ENCODE measurements around the gene BCAS3. TPM values are rescaled to one million over a fixed set of nuclear protein-coding genes. Genes with fewer than 3 reads are reported as not detected.

Gene BCAS3
- total RNA-seq, 2 experiments from 2014 or later, result 5.1 to 6.9 TPM

DNA sequence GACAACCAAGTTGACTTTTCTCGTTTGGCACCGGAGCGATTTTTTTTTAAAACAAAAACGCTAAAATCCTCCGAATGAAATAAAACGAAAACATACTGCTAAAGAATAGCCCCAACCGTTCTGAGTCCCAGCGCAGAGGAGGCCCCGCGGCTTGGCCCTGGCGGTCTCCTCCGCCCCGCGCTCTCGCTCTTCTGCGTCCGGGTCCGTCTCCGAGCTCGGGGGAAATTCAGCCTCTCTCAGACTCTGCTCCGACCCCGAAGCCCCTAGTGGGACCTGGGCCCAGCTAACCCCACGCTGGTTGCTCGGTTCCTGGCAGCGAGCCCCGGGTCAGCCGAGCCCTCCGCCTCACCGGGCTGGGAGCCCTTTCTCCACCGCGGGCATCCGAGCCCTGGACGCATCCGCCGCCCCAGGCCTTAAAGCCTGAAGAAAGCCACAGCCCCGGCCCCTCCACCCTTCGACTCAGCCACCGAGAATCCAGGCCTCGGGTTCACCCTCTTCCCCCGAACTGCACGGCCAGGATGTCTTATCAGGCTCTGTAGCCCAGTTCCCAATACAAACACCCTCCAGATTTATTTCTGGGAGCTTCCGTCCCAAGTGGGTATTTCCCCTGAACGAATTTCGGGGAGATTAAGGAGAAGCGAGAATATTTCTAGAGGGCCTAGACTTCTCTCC lies 723.2 kb downstream of the BCAS3 start:
- POLR2A ChIA-PET, result no interaction called here
- no peak overlapping the region for H3K27ac Mint-ChIP-seq
- ATAC-seq, result no peak

DNA sequence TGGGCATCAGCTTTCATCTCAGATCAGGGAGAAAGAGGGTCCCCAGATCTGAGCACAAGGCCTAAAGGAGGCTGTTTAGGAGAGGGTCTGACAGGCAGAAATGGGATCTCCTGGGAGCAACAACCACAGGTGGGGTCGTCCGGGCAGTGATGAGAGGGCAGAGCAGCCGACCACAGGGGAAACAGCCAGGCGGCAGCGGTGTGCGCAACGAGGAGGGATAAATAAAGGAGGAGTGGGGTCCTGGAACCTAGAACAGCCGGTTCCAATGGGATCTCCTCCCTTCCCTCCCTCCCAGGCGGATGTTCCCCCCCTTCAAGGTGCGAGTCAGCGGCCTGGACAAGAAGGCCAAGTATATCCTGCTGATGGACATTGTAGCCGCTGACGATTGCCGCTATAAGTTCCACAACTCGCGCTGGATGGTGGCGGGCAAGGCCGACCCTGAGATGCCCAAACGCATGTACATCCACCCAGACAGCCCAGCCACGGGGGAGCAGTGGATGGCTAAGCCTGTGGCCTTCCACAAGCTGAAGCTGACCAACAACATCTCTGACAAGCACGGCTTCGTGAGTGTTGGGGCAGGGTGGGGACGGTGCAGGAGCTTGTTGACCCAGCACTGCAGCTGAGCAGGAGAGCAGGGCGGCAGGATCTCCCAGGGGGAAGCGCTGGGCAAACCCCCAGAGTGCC lies 723.9 kb downstream of the BCAS3 start:
- H3K36me3 Mint-ChIP-seq (ENCODE audit: low read depth), result no peaks in the 10 kb centered on the region
- H3K4me1 Mint-ChIP-seq (ENCODE audit: low read depth), result peaks cover 33% of the 10 kb centered on the region
- POLR2A ChIA-PET, result no interaction called here
- H3K9me3 Mint-ChIP-seq, result no peaks in the 10 kb centered on the region
- no peak overlapping the region for H3K4me3 Mint-ChIP-seq
- CTCF ChIA-PET, result interaction anchor here (0.6 to 3.8 kb wide), 5 partner anchors 9 to 33 kb away, joined by 3 to 16 read pairs (median 3); no protein-coding TSS in a partner anchor
- TF ChIP-seq, protein P1, sequence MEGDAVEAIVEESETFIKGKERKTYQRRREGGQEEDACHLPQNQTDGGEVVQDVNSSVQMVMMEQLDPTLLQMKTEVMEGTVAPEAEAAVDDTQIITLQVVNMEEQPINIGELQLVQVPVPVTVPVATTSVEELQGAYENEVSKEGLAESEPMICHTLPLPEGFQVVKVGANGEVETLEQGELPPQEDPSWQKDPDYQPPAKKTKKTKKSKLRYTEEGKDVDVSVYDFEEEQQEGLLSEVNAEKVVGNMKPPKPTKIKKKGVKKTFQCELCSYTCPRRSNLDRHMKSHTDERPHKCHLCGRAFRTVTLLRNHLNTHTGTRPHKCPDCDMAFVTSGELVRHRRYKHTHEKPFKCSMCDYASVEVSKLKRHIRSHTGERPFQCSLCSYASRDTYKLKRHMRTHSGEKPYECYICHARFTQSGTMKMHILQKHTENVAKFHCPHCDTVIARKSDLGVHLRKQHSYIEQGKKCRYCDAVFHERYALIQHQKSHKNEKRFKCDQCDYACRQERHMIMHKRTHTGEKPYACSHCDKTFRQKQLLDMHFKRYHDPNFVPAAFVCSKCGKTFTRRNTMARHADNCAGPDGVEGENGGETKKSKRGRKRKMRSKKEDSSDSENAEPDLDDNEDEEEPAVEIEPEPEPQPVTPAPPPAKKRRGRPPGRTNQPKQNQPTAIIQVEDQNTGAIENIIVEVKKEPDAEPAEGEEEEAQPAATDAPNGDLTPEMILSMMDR (IDR thresholded peaks at IDR 0.05), result no peak
- no peak overlapping the region for H3K27ac Mint-ChIP-seq
- DNase-seq, result no peak
- no peak for ATAC-seq
- H3K27me3 Mint-ChIP-seq, result peaks cover 60% of the 10 kb centered on the region
- intact Hi-C loops (cut with micrococcal nuclease), result loop anchor here (5.0 kb wide), 1 partner anchor 51 kb away; the partner anchor contains the start of gene TBX4

More for the DNA sequence above, 723.2 kb downstream of the BCAS3 start:
- Mint-ChIP-seq H3K4me1 (ENCODE audit: low read depth) (peaks cover 33% of the 10 kb centered on the region), H3K36me3 (ENCODE audit: low read depth) (no peaks in the 10 kb centered on the region), H3K27me3 (peaks cover 55% of the 10 kb centered on the region), H3K4me3 (peak overlapping the region; percentile 32), H3K9me3 (no peaks in the 10 kb centered on the region)
- intact Hi-C loops (cut with micrococcal nuclease), result loop anchor here (5.0 kb wide), 1 partner anchor 51 kb away; the partner anchor contains the start of gene TBX4
- TF ChIP-seq, protein P1 (IDR thresholded peaks at IDR 0.05), result no peak
- CTCF ChIA-PET, result interaction anchor here (0.6 to 1.3 kb wide), 6 partner anchors 9 to 49 kb away, joined by 3 to 4 read pairs (median 3); no protein-coding TSS in a partner anchor
- DNase-seq, result no peak

DNA sequence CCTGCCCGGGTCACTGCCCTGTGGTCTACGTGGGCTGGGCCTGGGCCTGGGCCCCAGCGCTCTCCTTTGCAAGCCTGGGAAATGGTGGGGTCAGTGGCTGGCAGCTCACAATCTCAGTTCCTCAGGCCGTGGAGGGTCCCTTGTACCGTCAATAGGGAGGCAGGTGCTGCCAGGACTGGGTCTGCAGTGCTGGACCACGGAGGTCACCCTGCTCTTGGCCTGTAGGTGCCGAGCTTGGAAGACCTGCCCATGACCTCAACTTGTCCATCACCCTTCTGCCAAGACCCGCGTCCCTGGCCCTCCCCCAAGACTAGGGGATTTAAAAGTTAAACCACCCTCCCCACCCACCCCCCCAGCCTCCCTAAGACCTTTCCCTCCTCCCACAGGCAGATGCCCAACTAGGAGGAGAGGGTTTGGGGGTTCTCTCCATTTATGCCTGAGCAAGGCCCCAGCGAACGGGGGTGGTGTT lies 724.5 kb downstream of the BCAS3 start:
- CTCF ChIA-PET, result interaction anchor here (1.3 to 3.8 kb wide), 2 partner anchors 11 to 32 kb away, joined by 3 to 16 read pairs; no protein-coding TSS in a partner anchor
- H3K27ac Mint-ChIP-seq, result no peak overlapping the region
- ATAC-seq (no peak), DNase-seq (no peak)
- POLR2A ChIA-PET, result no interaction called here
- H3K4me3 Mint-ChIP-seq, result no peak overlapping the region
- no peaks in the 10 kb centered on the region for H3K9me3 Mint-ChIP-seq
- H3K4me1 Mint-ChIP-seq (ENCODE audit: low read depth), result peaks cover 33% of the 10 kb centered on the region
- TF ChIP-seq, protein P1 (IDR thresholded peaks at IDR 0.05), result no peak
- H3K27me3 Mint-ChIP-seq, result peaks cover 66% of the 10 kb centered on the region
- no peaks in the 10 kb centered on the region for H3K36me3 Mint-ChIP-seq (ENCODE audit: low read depth)
- intact Hi-C loops (cut with micrococcal nuclease), result loop anchor here (5.0 kb wide), 1 partner anchor 50 kb away; the partner anchor contains the start of gene TBX4

DNA sequence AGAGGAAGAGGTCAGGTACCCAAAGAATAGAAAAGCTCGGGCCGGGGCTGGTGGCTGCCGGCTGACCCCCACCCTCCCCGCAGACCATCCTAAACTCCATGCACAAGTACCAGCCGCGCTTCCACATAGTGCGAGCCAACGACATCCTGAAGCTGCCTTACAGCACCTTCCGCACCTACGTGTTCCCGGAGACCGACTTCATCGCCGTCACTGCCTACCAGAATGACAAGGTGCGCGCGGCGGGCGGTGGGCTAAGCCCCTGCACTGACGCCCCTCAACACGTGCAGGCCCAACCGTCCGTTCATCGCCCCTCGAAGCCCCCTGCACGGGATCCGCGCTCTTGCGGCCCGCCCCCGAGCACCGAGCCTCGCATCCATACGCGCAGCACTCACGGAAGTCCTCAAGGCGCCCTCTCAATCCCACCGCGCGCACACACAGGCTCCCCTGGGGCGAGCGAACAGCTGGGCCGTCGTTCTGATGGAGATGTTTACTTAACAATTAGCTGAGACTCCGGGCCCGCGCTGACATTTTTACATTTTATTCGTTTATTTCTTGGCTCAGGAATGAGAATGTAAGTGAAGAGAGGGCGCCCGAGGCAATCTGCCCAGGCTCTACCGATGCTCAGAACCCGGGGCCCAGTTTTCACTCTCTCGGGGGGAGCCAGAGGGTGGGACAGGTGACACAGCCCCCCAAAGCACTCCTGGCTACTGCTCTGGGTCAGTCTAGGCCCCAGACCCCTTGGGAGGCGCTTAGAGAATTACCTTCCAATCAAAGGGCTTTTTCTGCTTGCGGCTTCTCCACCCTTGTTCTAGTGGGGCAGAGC lies 725.5 kb downstream of the BCAS3 start:
- no peak for DNase-seq
- Mint-ChIP-seq H3K27ac (no peak overlapping the region), H3K27me3 (peaks cover 68% of the 10 kb centered on the region), H3K9me3 (no peaks in the 10 kb centered on the region), H3K36me3 (ENCODE audit: low read depth) (no peaks in the 10 kb centered on the region), H3K4me1 (ENCODE audit: low read depth) (peaks cover 34% of the 10 kb centered on the region), H3K4me3 (peak overlapping the region; percentile 31)
- intact Hi-C loops (cut with micrococcal nuclease), result loop anchor here (5.0 kb wide), 1 partner anchor 49 kb away; the partner anchor contains the start of gene TBX4
- ChIA-PET CTCF (interaction anchor here (3.8 kb wide), 1 partner anchor 10 kb away, joined by 16 read pairs; no protein-coding TSS in a partner anchor), POLR2A (no interaction called here)
- TF ChIP-seq, protein P1 (IDR thresholded peaks at IDR 0.05), result no peak
- no peak for ATAC-seq

All from activated CD8-positive, alpha-beta T cell treated with anti-CD3 and anti-CD28 coated beads for 36 hours (primary cell).